Calu3 (cell line): ENCODE data around the gene SKAP2. TPM values are rescaled to one million over a fixed set of nuclear protein-coding genes. Genes with fewer than 3 reads are reported as not detected.

Source experiments
- BruUV-seq: library from RNA; stranded (reverse); fragments of 400-500 nt; replicated peaks from 2 replicates; lab custom pipeline; 2021; lab: Mats Ljungman, UMichigan
- CTCF ChIA-PET: fragments of 300-600 bp; sonication (Branson Sonifier 250); formaldehyde crosslinking; loops from one replicate; lab custom pipeline; 2022; ENCODE audit warnings: antibody characterized with exemption; lab: Charles Lee
- DNase-seq: peaks from one replicate; pipeline ENCODE4 v3.0.0; 2022
- H3K27ac Mint-ChIP-seq: one replicate; pipeline ENCODE4 v1.8.0; 2022; ENCODE audit warnings: mixed read lengths; ENCODE audit not compliant: unreplicated experiment
- H3K27me3 Mint-ChIP-seq: one replicate; pipeline ENCODE4 v1.8.0; 2022; ENCODE audit warnings: mixed read lengths; ENCODE audit not compliant: unreplicated experiment
- H3K36me3 Mint-ChIP-seq: one replicate; pipeline ENCODE4 v1.8.0; 2022; ENCODE audit warnings: mild to moderate bottlenecking, moderate library complexity, mixed read lengths; ENCODE audit not compliant: insufficient read depth, unreplicated experiment
- H3K4me1 Mint-ChIP-seq: one replicate; pipeline ENCODE4 v1.8.0; 2022; ENCODE audit warnings: mild to moderate bottlenecking, low read depth, mixed read lengths; ENCODE audit not compliant: unreplicated experiment
- H3K4me3 Mint-ChIP-seq: one replicate; pipeline ENCODE4 v1.8.0; 2022; ENCODE audit warnings: mild to moderate bottlenecking, low read depth, moderate library complexity, mixed read lengths; ENCODE audit not compliant: unreplicated experiment
- H3K9me3 Mint-ChIP-seq: one replicate; pipeline ENCODE4 v1.8.0; 2022; ENCODE audit warnings: low read depth, mixed read lengths; ENCODE audit not compliant: unreplicated experiment
- CTCF ChIP-seq: fragments of 200-600 bp; IDR thresholded peaks from one replicate; pipeline ENCODE4 v1.8.0; 2022; ENCODE audit warnings: antibody characterized with exemption; ENCODE audit not compliant: unreplicated experiment
- intact Hi-C: fragments of 100-400 bp; cut with micrococcal nuclease; formaldehyde crosslinking; loops from one replicate; pipeline ENCODE4 v1.10.0; 2022; ENCODE audit not compliant: unreplicated experiment
- total RNA-seq: library from RNA; stranded (reverse); gene quantifications from 2 replicates; pipeline ENCODE4 v1.2.3, GENCODE V29; 2022

The SKAP2 gene
- total RNA-seq, 1 experiment from 2014 or later, result 83.1 TPM

GRCh38 chr7:26645121-26645520, 219.3 kb downstream of the SKAP2 start:
- DNase-seq, result no peak
- no peak overlapping the region for H3K4me3 Mint-ChIP-seq
- H3K4me1 Mint-ChIP-seq, result peaks cover 19% of the 10 kb centered on the region
- H3K36me3 Mint-ChIP-seq, result no peaks in the 10 kb centered on the region
- intact Hi-C loops, result no loop called here
- no peak overlapping the region for H3K27ac Mint-ChIP-seq
- no TSS peak for BruUV-seq
- H3K9me3 Mint-ChIP-seq, result no peaks in the 10 kb centered on the region
- no peak for TF ChIP-seq CTCF
- H3K27me3 Mint-ChIP-seq, result no peaks in the 10 kb centered on the region
- CTCF ChIA-PET, result no interaction called here

- Mint-ChIP-seq H3K27me3 (no peaks in the 10 kb centered on the region), H3K4me3 (no peak overlapping the region), H3K4me1 (peaks cover under 1% of the 10 kb centered on the region), H3K36me3 (no peaks in the 10 kb centered on the region), H3K9me3 (no peaks in the 10 kb centered on the region), H3K27ac (no peak overlapping the region)
- no TSS peak for BruUV-seq
- CTCF ChIA-PET, result no interaction called here
- no peak for DNase-seq
- no peak for TF ChIP-seq CTCF
- intact Hi-C loops, result no loop called here
These were observed 222.0 kb downstream of the SKAP2 start for GRCh38 chr7:26642416-26642815.

- no TSS peak for BruUV-seq
- CTCF ChIA-PET, result no interaction called here
- H3K4me3 Mint-ChIP-seq, result no peak overlapping the region
- no peak overlapping the region for H3K27ac Mint-ChIP-seq
- no peak for TF ChIP-seq CTCF
- H3K9me3 Mint-ChIP-seq, result no peaks in the 10 kb centered on the region
- no peak for DNase-seq
- intact Hi-C loops, result no loop called here
- H3K27me3 Mint-ChIP-seq, result no peaks in the 10 kb centered on the region
- H3K4me1 Mint-ChIP-seq, result no peaks in the 10 kb centered on the region
- H3K36me3 Mint-ChIP-seq, result no peaks in the 10 kb centered on the region
These were observed 224.7 kb downstream of the SKAP2 start for GRCh38 chr7:26639695-26640094.

GRCh38 chr7:26639111-26639510, 225.3 kb downstream of the SKAP2 start:
- CTCF ChIA-PET, result no interaction called here
- DNase-seq, result no peak
- intact Hi-C loops, result no loop called here
- no peak for TF ChIP-seq CTCF
- H3K27ac Mint-ChIP-seq, result no peak overlapping the region
- H3K27me3 Mint-ChIP-seq, result no peaks in the 10 kb centered on the region
- no peak overlapping the region for H3K4me3 Mint-ChIP-seq
- H3K4me1 Mint-ChIP-seq, result peaks cover 2% of the 10 kb centered on the region
- H3K9me3 Mint-ChIP-seq, result no peaks in the 10 kb centered on the region
- no TSS peak for BruUV-seq
- H3K36me3 Mint-ChIP-seq, result no peaks in the 10 kb centered on the region
